Gastroesophageal sphincter (tissue), 4 donors: ENCODE data around the gene BCL2. TPM values are rescaled to one million over a fixed set of nuclear protein-coding genes. Genes with fewer than 3 reads are reported as not detected.

ENCODE experiments used
- ATAC-seq: fragments of 150-250 bp; one replicate; pipeline ENCODE4 v1.9.1; 2016; ENCODE audit warnings: mild to moderate bottlenecking, moderate library complexity
- H3K27ac ChIP-seq, 4 donors: fragments of 200-600 bp; sonication (generic) in 3 of 4; 1 replicate in 3 of 4; 2 replicates in 1 of 4; pipeline ENCODE4 v1.5.1; 2016 to 2019
- H3K27me3 ChIP-seq: fragments of 200-600 bp; sonication (generic); one replicate; pipeline ENCODE4 v1.5.1; 2019
- H3K36me3 ChIP-seq, 2 donors: fragments of 200-600 bp; sonication (generic); one replicate each; pipeline ENCODE4 v1.5.1; 2019; ENCODE audit warnings: control low read depth in 1 of 2
- H3K4me1 ChIP-seq, 3 donors: fragments of 200-600 bp; sonication (generic); 1 replicate in 2 of 3; 2 replicates in 1 of 3; pipeline ENCODE4 v1.5.1; 2016 to 2019; ENCODE audit warnings: control low read depth in 2 of 3
- H3K4me3 ChIP-seq, 2 donors: fragments of 200-600 bp; sonication (generic); one replicate each; pipeline ENCODE4 v1.5.1; 2019; ENCODE audit warnings: mild to moderate bottlenecking in 1 of 2, moderate library complexity in 1 of 2
- H3K9me3 ChIP-seq, 3 donors: fragments of 200-600 bp; sonication (generic); one replicate each; pipeline ENCODE4 v1.5.1; 2017 to 2019; ENCODE audit warnings: control low read depth in 2 of 3
- CTCF ChIP-seq, 4 experiments: fragments of 200-600 bp in 2 of 4; fragments of 450-650 bp in 2 of 4; sonication (generic) in 1 of 4; IDR thresholded peaks; one replicate each; pipeline ENCODE4 v1.5.1; 2017 to 2019; ENCODE audit warnings: antibody characterized with exemption in 4 of 4, mild to moderate bottlenecking in 2 of 4, moderate library complexity in 2 of 4
- EP300 ChIP-seq: sonication (generic); formaldehyde crosslinking; IDR thresholded peaks from one replicate; pipeline ENCODE4 v1.6.1; 2017; ENCODE audit warnings: antibody characterized with exemption, mild to moderate bottlenecking
- POLR2A ChIP-seq, 2 donors: fragments of 450-650 bp; IDR thresholded peaks; one replicate each; pipeline ENCODE4 v1.6.1; 2017; ENCODE audit warnings: antibody characterized with exemption in 2 of 2, mild to moderate bottlenecking in 2 of 2, moderate library complexity in 1 of 2
- POLR2AphosphoS5 ChIP-seq: sonication (generic); formaldehyde crosslinking; IDR thresholded peaks from one replicate; pipeline ENCODE4 v1.6.1; 2017; ENCODE audit warnings: antibody characterized with exemption
- WGBS, 2 donors: methylation state at CpG; one replicate each; pipeline ENCODE4 v1.1.5; 2018; ENCODE audit warnings: low coverage in 1 of 2; 5-methylcytosine and 5-hydroxymethylcytosine counted together
- total RNA-seq, 4 donors: library from RNA; depleted of rRNA; stranded (reverse); fragments of >200 nt; gene quantifications; one replicate each; pipeline ENCODE4 v1.1.0, GENCODE V29; 2016

BCL2 gene
- total RNA-seq, 4 donors from 2014 or later: 31.2 to 41.7 (median 32.7) TPM

- H3K36me3 ChIP-seq: no peaks in the 10 kb centered on the region
- ATAC-seq: no peak
- no peaks in the 10 kb centered on the region for H3K9me3 ChIP-seq
- no peak overlapping the region for H3K4me3 ChIP-seq
- H3K27me3 ChIP-seq: no peaks in the 10 kb centered on the region
- H3K27ac ChIP-seq: no peak overlapping the region
- TF ChIP-seq POLR2A (IDR thresholded peaks at IDR 0.05): no peak
- TF ChIP-seq POLR2AphosphoS5: no peak
- TF ChIP-seq EP300: no peak
- H3K4me1 ChIP-seq: peaks cover 3 to 91% (median 9%) of the 10 kb centered on the region in 3 donors
- 65 to 67% methylated on average over 2 to 4 of the region's 5 CpGs for WGBS, 2 donors
Measured at GRCh38 chr18:63182310-63182772, 137.2 kb downstream of the BCL2 start.

GRCh38 chr18:63181706-63182309, 137.8 kb downstream of the BCL2 start:
- ATAC-seq: no peak

GRCh38 chr18:63180971-63181376, 138.6 kb downstream of the BCL2 start:
- H3K27ac ChIP-seq: no peak overlapping the region
- H3K4me1 ChIP-seq: peaks cover 0 to 83% (median 9%) of the 10 kb centered on the region in 3 donors
- no peaks in the 10 kb centered on the region for H3K9me3 ChIP-seq
- H3K27me3 ChIP-seq: no peaks in the 10 kb centered on the region
- no peak for TF ChIP-seq POLR2AphosphoS5
- no peak for TF ChIP-seq EP300
- TF ChIP-seq CTCF (IDR thresholded peaks at IDR 0.05): no peak
- TF ChIP-seq POLR2A (IDR thresholded peaks at IDR 0.05): no peak
- H3K36me3 ChIP-seq: no peaks in the 10 kb centered on the region
- WGBS, 2 donors: 62 to 89% methylated on average over 3 of the region's 5 CpGs
- ATAC-seq: no peak
- no peak overlapping the region for H3K4me3 ChIP-seq

More at GRCh38 chr18:63181706-63182309, 137.8 kb downstream of the BCL2 start:
- H3K36me3 ChIP-seq: no peaks in the 10 kb centered on the region
- H3K27me3 ChIP-seq: no peaks in the 10 kb centered on the region
- no peak overlapping the region for H3K27ac ChIP-seq
- WGBS, 2 donors: 45 to 64% methylated on average over 2 to 5 of the region's 5 CpGs
- TF ChIP-seq CTCF (IDR thresholded peaks at IDR 0.05): no peak
- no peak for TF ChIP-seq POLR2AphosphoS5
- TF ChIP-seq EP300: no peak
- no peak for TF ChIP-seq POLR2A (IDR thresholded peaks at IDR 0.05)
- H3K4me1 ChIP-seq: peaks cover 0 to 88% (median 9%) of the 10 kb centered on the region in 3 donors
- no peaks in the 10 kb centered on the region for H3K9me3 ChIP-seq
- H3K4me3 ChIP-seq: no peak overlapping the region

GRCh38 chr18:63180321-63180720, 139.2 kb downstream of the BCL2 start:
- no peak for ATAC-seq
- TF ChIP-seq POLR2A (IDR thresholded peaks at IDR 0.05) (no peak), CTCF (IDR thresholded peaks at IDR 0.05) (no peak), POLR2AphosphoS5 (no peak), EP300 (no peak)
- H3K4me3 ChIP-seq: no peak overlapping the region
- H3K9me3 ChIP-seq: no peaks in the 10 kb centered on the region
- peaks cover 0 to 83% (median 9%) of the 10 kb centered on the region in 3 donors for H3K4me1 ChIP-seq
- no CpG with 5 or more reads among the region's 11 CpGs for WGBS, 2 donors
- no peak overlapping the region for H3K27ac ChIP-seq
- no peaks in the 10 kb centered on the region for H3K36me3 ChIP-seq
- no peaks in the 10 kb centered on the region for H3K27me3 ChIP-seq

- Histone ChIP-seq H3K4me1 (peaks cover 0 to 82% (median 9%) of the 10 kb centered on the region in 3 donors), H3K27ac (no peak overlapping the region), H3K36me3 (no peaks in the 10 kb centered on the region), H3K27me3 (no peaks in the 10 kb centered on the region), H3K9me3 (no peaks in the 10 kb centered on the region), H3K4me3 (no peak overlapping the region)
- no peak for TF ChIP-seq CTCF (IDR thresholded peaks at IDR 0.05)
- TF ChIP-seq POLR2A (IDR thresholded peaks at IDR 0.05): no peak
- no peak for TF ChIP-seq EP300
- TF ChIP-seq POLR2AphosphoS5: no peak
- ATAC-seq: no peak
- WGBS, 2 donors: 97 to 99% methylated on average over 6 of the region's 9 CpGs
Measured at GRCh38 chr18:63179422-63179821, 140.1 kb downstream of the BCL2 start.
